ENCODE measurements around the gene CTNND2. TPM values are rescaled to one million over a fixed set of nuclear protein-coding genes. Genes with fewer than 3 reads are reported as not detected.

CTNND2 gene
- total RNA-seq, 1 donor from 2014 or later, result 0.29 TPM

DNA sequence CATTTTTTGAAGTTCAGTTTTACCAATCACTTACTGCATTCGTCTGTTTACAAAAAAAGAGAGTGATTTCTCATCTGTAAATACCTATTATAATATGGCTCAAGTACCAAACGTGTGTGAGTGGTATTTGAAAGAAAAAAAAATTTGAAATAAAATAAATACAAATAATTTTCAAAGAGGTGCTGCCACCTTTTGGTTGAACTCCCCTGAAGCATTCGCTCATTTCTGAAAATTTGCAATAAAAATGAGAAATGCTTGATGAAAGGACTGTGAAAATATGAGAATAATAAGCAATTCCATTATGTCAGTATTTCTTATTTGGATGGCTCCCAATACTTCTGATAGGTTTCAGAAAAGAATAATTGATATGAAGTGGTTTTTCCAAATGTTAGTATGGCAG is 409.9 kb downstream of the CTNND2 start:
- Histone ChIP-seq H3K36me3 (ENCODE audit: control insufficient read depth, insufficient read depth, low read length) (no peaks in the 10 kb centered on the region), H3K4me3 (ENCODE audit: low read depth, low read length) (no peak overlapping the region), H3K27me3 (ENCODE audit: control insufficient read depth, insufficient read depth, low read length) (no peaks in the 10 kb centered on the region)
- TF ChIP-seq, protein P1, sequence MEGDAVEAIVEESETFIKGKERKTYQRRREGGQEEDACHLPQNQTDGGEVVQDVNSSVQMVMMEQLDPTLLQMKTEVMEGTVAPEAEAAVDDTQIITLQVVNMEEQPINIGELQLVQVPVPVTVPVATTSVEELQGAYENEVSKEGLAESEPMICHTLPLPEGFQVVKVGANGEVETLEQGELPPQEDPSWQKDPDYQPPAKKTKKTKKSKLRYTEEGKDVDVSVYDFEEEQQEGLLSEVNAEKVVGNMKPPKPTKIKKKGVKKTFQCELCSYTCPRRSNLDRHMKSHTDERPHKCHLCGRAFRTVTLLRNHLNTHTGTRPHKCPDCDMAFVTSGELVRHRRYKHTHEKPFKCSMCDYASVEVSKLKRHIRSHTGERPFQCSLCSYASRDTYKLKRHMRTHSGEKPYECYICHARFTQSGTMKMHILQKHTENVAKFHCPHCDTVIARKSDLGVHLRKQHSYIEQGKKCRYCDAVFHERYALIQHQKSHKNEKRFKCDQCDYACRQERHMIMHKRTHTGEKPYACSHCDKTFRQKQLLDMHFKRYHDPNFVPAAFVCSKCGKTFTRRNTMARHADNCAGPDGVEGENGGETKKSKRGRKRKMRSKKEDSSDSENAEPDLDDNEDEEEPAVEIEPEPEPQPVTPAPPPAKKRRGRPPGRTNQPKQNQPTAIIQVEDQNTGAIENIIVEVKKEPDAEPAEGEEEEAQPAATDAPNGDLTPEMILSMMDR (IDR thresholded peaks at IDR 0.05; ENCODE audit: insufficient read depth, low read length, poor library complexity, severe bottlenecking), result peak; percentile 39
- no peak for DNase-seq (ENCODE audit: low read depth)

DNA sequence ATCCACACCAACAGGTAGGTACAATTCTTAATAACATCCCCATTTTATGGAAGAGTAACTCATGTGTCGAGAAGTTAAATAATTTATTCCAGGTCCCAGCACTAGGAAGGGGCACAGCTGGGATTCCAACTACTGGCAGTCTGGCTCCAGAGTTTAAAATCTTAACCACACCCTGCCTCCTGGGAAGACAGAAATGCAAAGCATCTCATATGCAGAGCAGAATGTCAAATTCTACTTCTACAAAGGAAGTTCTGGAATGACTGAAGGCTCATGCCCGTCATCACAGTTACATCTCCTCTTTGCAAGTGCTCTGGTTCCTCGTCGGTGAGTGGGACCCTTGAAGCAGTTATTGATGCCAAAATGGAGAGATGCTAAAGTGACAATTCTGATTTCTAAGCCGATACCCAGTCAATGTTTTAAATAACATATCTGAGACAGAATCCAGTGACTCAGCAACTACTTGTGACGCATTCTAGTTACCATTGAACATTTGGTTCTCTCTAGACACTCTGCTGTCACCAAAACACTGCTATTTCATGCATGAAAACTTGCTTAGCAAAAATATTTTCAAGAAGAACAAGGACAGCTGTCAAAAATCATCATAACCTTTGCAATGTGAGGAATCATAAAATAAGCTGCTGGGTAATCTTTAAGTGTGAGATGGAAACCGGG is 412.7 kb downstream of the CTNND2 start:
- TF ChIP-seq, protein P1 (IDR thresholded peaks at IDR 0.05; ENCODE audit: insufficient read depth, low read length, poor library complexity, severe bottlenecking), result no peak
- no peak overlapping the region for H3K4me3 ChIP-seq (ENCODE audit: low read depth, low read length)
- DNase-seq (ENCODE audit: low read depth), result no peak

DNA sequence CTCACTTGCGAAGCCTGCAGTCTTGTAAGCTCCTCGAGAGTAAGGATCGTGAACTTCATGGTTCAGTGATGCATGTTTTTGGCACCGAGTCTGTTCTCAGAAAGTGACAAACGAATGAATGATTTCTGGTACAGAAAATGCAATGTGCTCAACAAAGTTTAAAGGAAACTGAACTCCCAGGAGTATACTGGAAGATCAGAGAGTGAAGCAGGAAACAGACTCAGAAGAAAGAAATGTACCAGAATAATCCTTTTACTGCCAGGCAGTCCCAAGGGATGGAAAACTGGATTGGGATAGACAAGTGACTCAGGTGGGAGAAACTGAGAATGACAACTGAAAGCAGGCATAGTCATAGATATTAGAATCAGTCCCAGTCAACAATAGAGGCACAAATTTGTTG is 420.6 kb downstream of the CTNND2 start:
- H3K4me3 ChIP-seq (ENCODE audit: low read depth, low read length), result no peak overlapping the region
- no peaks in the 10 kb centered on the region for H3K36me3 ChIP-seq (ENCODE audit: control insufficient read depth, insufficient read depth, low read length)
- DNase-seq (ENCODE audit: low read depth), result no peak
- TF ChIP-seq, protein P1 (IDR thresholded peaks at IDR 0.05; ENCODE audit: insufficient read depth, low read length, poor library complexity, severe bottlenecking), result no peak
- no peaks in the 10 kb centered on the region for H3K27me3 ChIP-seq (ENCODE audit: control insufficient read depth, insufficient read depth, low read length)

More for the DNA sequence above, 412.7 kb downstream of the CTNND2 start:
- Histone ChIP-seq H3K27me3 (ENCODE audit: control insufficient read depth, insufficient read depth, low read length) (no peaks in the 10 kb centered on the region), H3K36me3 (ENCODE audit: control insufficient read depth, insufficient read depth, low read length) (no peaks in the 10 kb centered on the region)

DNA sequence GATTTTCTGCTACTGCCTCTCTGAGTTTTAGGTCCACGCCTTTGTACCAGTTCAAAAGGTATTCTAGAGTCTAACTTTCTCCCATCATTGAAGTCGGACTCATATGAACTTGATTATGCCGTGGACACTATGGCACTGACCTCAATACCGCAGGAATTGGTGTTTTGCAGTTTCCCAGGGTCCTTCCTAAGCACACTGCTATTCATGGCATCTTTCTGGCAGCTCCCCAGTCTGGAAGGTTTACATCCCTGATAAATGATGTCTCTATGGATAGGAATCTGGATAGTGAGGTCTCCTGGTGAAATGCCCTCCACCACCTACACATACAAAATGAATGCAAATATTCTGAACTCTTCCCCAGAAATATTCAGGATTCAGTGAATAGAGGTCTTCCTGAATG is 422.2 kb downstream of the CTNND2 start:
- TF ChIP-seq, protein P1 (IDR thresholded peaks at IDR 0.05; ENCODE audit: insufficient read depth, low read length, poor library complexity, severe bottlenecking), result no peak
- no peak for DNase-seq (ENCODE audit: low read depth)
- H3K4me3 ChIP-seq (ENCODE audit: low read depth, low read length), result no peak overlapping the region
- no peaks in the 10 kb centered on the region for H3K36me3 ChIP-seq (ENCODE audit: control insufficient read depth, insufficient read depth, low read length)
- no peaks in the 10 kb centered on the region for H3K27me3 ChIP-seq (ENCODE audit: control insufficient read depth, insufficient read depth, low read length)

DNA sequence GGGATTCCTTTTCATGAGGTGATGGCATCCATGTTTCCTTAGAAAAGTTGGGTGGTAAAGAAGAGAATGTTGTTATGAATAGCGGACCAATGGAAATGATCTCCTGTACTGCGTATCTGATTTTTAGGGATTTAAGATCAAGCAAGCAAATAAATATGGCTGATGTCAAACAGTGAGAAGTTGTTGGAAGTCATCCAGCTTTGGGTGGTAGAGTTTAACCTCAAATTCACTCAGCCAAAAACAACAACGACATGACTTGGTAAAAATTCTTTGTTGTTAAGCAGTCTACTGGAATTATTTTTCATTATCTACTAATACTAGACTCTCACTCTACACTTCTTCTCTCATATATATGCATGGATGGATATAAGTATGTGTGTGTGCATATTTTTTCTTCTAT is 426.5 kb downstream of the CTNND2 start:
- Histone ChIP-seq H3K36me3 (ENCODE audit: control insufficient read depth, insufficient read depth, low read length) (no peaks in the 10 kb centered on the region), H3K4me3 (ENCODE audit: low read depth, low read length) (no peak overlapping the region), H3K27me3 (ENCODE audit: control insufficient read depth, insufficient read depth, low read length) (no peaks in the 10 kb centered on the region)
- TF ChIP-seq, protein P1 (IDR thresholded peaks at IDR 0.05; ENCODE audit: insufficient read depth, low read length, poor library complexity, severe bottlenecking), result no peak
- no peak for DNase-seq (ENCODE audit: low read depth)

DNA sequence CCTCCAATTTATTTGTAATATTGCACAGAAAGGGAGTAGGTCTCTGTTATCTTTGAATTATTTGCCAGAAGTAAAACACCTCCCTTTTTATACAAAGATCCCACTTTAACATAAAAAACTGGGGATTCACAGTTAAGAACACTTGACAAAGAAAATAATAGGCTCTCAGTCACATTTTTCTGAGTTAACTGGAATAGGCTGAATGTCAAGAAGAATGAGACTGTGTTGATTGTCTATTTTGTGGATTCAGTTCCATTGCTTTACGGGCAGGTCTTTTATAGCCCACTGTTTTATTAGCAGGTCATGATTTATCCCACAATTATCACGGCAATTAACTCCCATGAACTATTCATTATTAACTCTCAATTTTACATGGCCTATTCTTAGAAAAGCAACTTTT is 427.4 kb downstream of the CTNND2 start:
- Histone ChIP-seq H3K36me3 (ENCODE audit: control insufficient read depth, insufficient read depth, low read length) (no peaks in the 10 kb centered on the region), H3K27me3 (ENCODE audit: control insufficient read depth, insufficient read depth, low read length) (no peaks in the 10 kb centered on the region), H3K4me3 (ENCODE audit: low read depth, low read length) (no peak overlapping the region)
- TF ChIP-seq, protein P1 (IDR thresholded peaks at IDR 0.05; ENCODE audit: insufficient read depth, low read length, poor library complexity, severe bottlenecking), result no peak
- DNase-seq (ENCODE audit: low read depth), result no peak
